ENCODE data around the gene NAA11.

Gene NAA11

GRCh38 chr4:79325864-79326328 lies at the start of gene NAA11:
TSS of gene NAA11 (minus strand) at chr4:79326061. CDS start at chr4:79325877, 184 bp downstream.
- no peak for DNase-seq

GRCh38 chr4:79370026-79370425 lies 44.2 kb upstream of the NAA11 start:
- no peak for DNase-seq

GRCh38 chr4:79367096-79367495 lies 41.2 kb upstream of the NAA11 start:
- no peak for DNase-seq

- no peak for DNase-seq
Measured at GRCh38 chr4:79366422-79366821, 40.6 kb upstream of the NAA11 start.

- no peak for DNase-seq
Measured at GRCh38 chr4:79364061-79364460, 38.2 kb upstream of the NAA11 start.

- no peak for DNase-seq
Measured at GRCh38 chr4:79362626-79363025, 36.8 kb upstream of the NAA11 start.

- no peak for DNase-seq
Measured at GRCh38 chr4:79360006-79360405, 34.1 kb upstream of the NAA11 start.

- DNase-seq: no peak
Measured at GRCh38 chr4:79358438-79358837, 32.6 kb upstream of the NAA11 start.

GRCh38 chr4:79357365-79357764 lies 31.5 kb upstream of the NAA11 start:
- DNase-seq: no peak

GRCh38 chr4:79353075-79353474 lies 27.2 kb upstream of the NAA11 start:
- no peak for DNase-seq

GRCh38 chr4:79348405-79348804 lies 22.5 kb upstream of the NAA11 start:
- no peak for DNase-seq

GRCh38 chr4:79341893-79342653 lies 16.2 kb upstream of the NAA11 start:
- DNase-seq: no peak

GRCh38 chr4:79340568-79340967 lies 14.7 kb upstream of the NAA11 start:
- DNase-seq: no peak

GRCh38 chr4:79338148-79338547 lies 12.3 kb upstream of the NAA11 start:
- DNase-seq: no peak

GRCh38 chr4:79334783-79335182 lies 8.9 kb upstream of the NAA11 start:
- DNase-seq: no peak

GRCh38 chr4:79334341-79334740 lies 8.5 kb upstream of the NAA11 start:
- no peak for DNase-seq

GRCh38 chr4:79331126-79331876 lies 5.4 kb upstream of the NAA11 start:
- DNase-seq: peak; percentile 59

GRCh38 chr4:79330720-79331119 lies 4.9 kb upstream of the NAA11 start:
- DNase-seq: no peak

GRCh38 chr4:79325436-79325835 lies 425 bp downstream of the NAA11 start:
- DNase-seq: no peak

GRCh38 chr4:79319975-79320374 lies 5.9 kb downstream of the NAA11 start:
- no peak for DNase-seq

GRCh38 chr4:79317711-79318110 lies 8.2 kb downstream of the NAA11 start:
- no peak for DNase-seq

GRCh38 chr4:79315891-79316290 lies 10.0 kb downstream of the NAA11 start:
- DNase-seq: no peak

GRCh38 chr4:79311279-79311678 lies 14.6 kb downstream of the NAA11 start:
- DNase-seq: no peak

- no peak for DNase-seq
Measured at GRCh38 chr4:79308971-79309370, 16.9 kb downstream of the NAA11 start.

All from GF-D8 (cell line).